ENCODE results near the gene IGLL5.

DNA sequence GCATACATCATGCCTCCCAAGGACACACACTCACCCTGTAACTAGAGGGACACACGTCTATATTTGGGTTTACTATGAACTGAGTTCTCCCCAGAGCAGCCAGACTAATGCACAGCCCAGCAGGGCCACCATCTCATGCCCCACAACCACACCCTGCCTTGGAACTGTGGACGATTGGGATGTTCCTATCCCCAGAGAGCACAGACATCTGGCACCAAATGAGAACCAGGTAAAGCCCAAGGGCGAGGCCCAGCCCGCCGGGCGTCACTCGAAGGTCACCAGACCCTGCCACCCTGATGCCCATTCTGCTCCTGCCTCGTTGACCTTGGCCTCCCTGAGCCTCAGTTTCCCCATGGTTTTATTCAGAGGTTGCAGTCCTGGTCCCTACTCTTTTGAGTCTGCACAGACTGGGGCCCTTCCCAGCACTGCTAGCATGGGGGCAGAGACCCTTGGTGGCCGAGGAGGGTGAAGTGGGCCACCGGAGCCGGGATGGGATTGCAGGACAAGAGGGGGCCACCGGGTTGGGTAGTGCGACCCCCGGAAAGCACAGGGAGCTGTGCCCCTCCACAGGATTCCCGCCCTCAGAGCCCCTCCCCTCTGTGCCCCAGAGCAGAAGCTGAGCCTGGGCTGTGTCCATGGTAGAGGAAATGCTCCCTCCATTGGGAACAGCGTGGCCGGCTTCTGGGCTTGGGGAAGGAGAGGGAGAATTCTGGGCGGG, 56.8 kb downstream of the IGLL5 start:
- TF ChIP-seq EZH2 (IDR thresholded peaks at IDR 0.05; ENCODE audit: insufficient read depth, low read length): no peak
- TF ChIP-seq, protein P1, sequence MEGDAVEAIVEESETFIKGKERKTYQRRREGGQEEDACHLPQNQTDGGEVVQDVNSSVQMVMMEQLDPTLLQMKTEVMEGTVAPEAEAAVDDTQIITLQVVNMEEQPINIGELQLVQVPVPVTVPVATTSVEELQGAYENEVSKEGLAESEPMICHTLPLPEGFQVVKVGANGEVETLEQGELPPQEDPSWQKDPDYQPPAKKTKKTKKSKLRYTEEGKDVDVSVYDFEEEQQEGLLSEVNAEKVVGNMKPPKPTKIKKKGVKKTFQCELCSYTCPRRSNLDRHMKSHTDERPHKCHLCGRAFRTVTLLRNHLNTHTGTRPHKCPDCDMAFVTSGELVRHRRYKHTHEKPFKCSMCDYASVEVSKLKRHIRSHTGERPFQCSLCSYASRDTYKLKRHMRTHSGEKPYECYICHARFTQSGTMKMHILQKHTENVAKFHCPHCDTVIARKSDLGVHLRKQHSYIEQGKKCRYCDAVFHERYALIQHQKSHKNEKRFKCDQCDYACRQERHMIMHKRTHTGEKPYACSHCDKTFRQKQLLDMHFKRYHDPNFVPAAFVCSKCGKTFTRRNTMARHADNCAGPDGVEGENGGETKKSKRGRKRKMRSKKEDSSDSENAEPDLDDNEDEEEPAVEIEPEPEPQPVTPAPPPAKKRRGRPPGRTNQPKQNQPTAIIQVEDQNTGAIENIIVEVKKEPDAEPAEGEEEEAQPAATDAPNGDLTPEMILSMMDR (IDR thresholded peaks at IDR 0.05; ENCODE audit: insufficient read depth, low read depth, low read length): no peak
